ENCODE data around the gene ARRDC4. TPM values are rescaled to one million over a fixed set of nuclear protein-coding genes. Genes with fewer than 3 reads are reported as not detected.

ARRDC4 gene
- total RNA-seq, 1 donor from 2014 or later = 52.8 TPM

DNA sequence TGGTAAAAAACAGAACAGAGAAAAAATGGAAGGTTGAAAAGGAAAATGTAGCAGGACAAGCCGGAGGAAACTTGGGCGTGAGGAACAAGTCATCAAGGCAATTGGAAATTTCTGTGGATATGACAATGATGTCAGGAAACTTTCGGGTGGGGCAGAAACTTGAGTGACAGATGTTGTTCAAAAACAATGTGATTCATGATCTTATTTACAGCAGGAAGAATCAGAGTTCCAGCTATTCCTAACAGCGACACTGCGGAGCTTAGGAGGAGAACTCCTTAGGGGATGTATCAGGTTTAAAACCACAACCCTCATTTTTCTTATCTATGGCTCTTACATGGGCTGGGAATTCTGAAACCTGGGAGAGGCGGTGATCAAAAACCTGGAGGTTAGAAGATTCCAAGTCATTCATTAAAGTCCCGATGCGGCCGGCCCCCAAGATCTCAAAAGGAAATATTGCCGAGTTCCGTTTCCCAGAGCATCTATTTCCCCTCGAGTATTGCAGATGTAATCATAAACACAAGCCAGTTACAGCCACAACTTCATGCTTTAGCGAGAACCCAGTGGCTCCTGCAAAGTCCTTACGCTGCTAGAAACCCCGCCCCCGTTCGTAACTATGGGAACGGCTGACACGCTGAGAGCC, 659 bp upstream of the ARRDC4 start:
- no peaks in the 10 kb centered on the region for H3K36me3 ChIP-seq
- H3K4me1 ChIP-seq = peaks cover 29% of the 10 kb centered on the region
- H3K9me3 ChIP-seq = no peaks in the 10 kb centered on the region
- ATAC-seq (no peak), DNase-seq (no peak)
- H3K27me3 ChIP-seq (ENCODE audit: low read depth) = no peaks in the 10 kb centered on the region
- H3K27ac ChIP-seq = peak overlapping the region; percentile 57
- H3K4me3 ChIP-seq = peak overlapping the region; percentile 80
- TF ChIP-seq, protein P1, sequence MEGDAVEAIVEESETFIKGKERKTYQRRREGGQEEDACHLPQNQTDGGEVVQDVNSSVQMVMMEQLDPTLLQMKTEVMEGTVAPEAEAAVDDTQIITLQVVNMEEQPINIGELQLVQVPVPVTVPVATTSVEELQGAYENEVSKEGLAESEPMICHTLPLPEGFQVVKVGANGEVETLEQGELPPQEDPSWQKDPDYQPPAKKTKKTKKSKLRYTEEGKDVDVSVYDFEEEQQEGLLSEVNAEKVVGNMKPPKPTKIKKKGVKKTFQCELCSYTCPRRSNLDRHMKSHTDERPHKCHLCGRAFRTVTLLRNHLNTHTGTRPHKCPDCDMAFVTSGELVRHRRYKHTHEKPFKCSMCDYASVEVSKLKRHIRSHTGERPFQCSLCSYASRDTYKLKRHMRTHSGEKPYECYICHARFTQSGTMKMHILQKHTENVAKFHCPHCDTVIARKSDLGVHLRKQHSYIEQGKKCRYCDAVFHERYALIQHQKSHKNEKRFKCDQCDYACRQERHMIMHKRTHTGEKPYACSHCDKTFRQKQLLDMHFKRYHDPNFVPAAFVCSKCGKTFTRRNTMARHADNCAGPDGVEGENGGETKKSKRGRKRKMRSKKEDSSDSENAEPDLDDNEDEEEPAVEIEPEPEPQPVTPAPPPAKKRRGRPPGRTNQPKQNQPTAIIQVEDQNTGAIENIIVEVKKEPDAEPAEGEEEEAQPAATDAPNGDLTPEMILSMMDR (IDR thresholded peaks at IDR 0.05) = no peak
- intact Hi-C loops (cut with DNase I) = no loop called here

DNA sequence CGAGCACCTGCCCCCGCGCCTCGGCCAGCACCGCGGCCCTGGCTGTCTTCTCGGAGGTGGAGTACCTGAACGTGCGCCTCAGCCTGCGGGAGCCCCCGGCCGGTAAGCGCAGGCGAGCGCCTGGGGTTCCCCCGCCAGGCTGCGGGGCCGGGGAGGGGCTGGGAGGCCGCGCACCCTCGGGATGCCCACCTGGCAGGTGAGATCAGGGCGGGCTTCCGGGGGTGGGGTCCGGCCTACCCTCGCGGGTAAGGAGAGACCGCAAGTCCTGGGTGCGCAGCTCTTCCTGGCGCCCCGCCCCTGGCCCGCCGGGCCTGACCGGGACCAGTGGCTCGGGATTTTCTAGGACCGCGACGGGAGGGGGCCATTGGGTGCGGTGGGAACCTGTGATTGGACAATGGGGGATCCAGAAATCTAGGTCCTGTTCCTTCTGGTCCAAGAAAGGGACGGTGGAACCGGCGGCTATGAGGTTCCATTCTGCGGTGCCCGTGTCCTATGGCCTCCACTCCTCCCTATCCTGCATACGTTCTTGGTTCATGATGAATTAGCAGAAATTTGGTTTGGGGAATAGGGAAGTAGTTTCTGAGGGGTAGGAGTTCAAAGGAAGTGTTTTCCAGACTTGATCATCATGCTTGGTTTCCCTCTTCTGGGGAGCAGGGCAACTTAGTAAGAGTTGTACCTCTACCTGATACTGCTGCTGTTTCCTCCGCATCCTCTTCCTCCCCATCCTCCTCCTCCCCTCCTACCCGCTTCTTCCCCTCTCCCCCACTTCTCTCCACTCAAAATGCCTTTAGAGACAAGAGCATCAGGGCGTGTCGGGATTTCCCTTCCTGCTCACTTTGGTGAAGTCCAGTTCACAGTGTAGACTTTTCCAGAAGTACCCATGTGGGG, 808 bp downstream of the ARRDC4 start:
- H3K4me1 ChIP-seq = peaks cover 31% of the 10 kb centered on the region
- peaks cover 9% of the 10 kb centered on the region for H3K36me3 ChIP-seq
- TF ChIP-seq, protein P1 (IDR thresholded peaks at IDR 0.05) = no peak
- no peaks in the 10 kb centered on the region for H3K9me3 ChIP-seq
- peak overlapping the region; percentile 94 for H3K27ac ChIP-seq
- H3K27me3 ChIP-seq (ENCODE audit: low read depth) = no peaks in the 10 kb centered on the region
- peak overlapping the region; percentile 80 for H3K4me3 ChIP-seq
- peak; percentile 76 for DNase-seq
- ATAC-seq = peak; percentile 25 to 34
- intact Hi-C loops (cut with DNase I) = no loop called here

DNA sequence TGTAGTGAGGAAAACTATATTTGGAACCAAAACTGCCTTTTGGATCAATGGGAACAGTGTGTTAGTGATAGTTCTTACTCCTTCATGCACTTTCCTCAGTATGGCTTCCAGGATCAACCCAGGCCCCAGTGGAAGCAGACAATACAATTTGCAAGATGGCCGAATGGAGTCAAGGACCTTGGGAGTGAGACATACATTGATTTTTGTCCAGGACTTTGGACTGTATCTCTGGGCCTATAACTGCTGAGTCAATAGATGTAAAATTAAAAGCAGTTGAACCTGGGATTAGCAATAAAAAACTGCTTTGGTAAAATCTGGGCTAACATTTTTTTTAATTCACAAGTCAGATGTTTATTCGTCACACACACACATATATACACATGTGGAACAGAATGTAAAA, 1.8 kb downstream of the ARRDC4 start:
- TF ChIP-seq, protein P1 (IDR thresholded peaks at IDR 0.05) = no peak
- ATAC-seq (no peak), DNase-seq (no peak)
- Histone ChIP-seq H3K27me3 (ENCODE audit: low read depth) (no peaks in the 10 kb centered on the region), H3K4me3 (peak overlapping the region; percentile 80), H3K4me1 (peaks cover 41% of the 10 kb centered on the region), H3K27ac (peak overlapping the region; percentile 94), H3K9me3 (no peaks in the 10 kb centered on the region), H3K36me3 (peaks cover 18% of the 10 kb centered on the region)
- intact Hi-C loops (cut with DNase I) = no loop called here

DNA sequence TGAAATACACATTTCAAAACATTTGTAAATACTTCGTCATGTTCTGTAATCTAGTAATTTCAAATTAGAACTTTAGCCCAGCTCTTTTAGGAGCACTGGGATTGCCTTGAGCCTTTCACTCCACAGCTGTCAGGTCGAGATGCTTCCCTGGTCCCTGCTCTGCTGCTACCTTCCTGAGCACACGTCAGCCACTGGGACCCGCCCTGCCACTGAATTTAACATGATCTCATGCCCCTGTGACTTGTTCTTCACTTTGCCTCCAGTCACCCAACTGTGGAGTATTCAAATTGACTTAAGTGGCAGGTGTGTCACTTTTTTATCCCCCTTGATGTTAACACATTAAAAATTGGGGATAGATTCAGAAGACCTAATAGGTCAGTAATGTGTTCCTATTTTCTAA, 3.3 kb downstream of the ARRDC4 start:
- DNase-seq (no peak), ATAC-seq (no peak)
- no peak overlapping the region for H3K27ac ChIP-seq
- H3K4me3 ChIP-seq = peak overlapping the region; percentile 7
- intact Hi-C loops (cut with DNase I) = no loop called here
- peaks cover 41% of the 10 kb centered on the region for H3K4me1 ChIP-seq
- TF ChIP-seq, protein P1 (IDR thresholded peaks at IDR 0.05) = no peak
- no peaks in the 10 kb centered on the region for H3K9me3 ChIP-seq
- H3K27me3 ChIP-seq (ENCODE audit: low read depth) = no peaks in the 10 kb centered on the region
- peaks cover 33% of the 10 kb centered on the region for H3K36me3 ChIP-seq

- ATAC-seq (no peak), DNase-seq (no peak)
- Histone ChIP-seq H3K27ac (no peak overlapping the region), H3K9me3 (no peaks in the 10 kb centered on the region), H3K36me3 (peaks cover 58% of the 10 kb centered on the region), H3K4me3 (no peak overlapping the region), H3K4me1 (peaks cover 36% of the 10 kb centered on the region), H3K27me3 (ENCODE audit: low read depth) (no peaks in the 10 kb centered on the region)
- TF ChIP-seq, protein P1 (IDR thresholded peaks at IDR 0.05) = no peak
- intact Hi-C loops (cut with DNase I) = no loop called here
Measured at GRCh38 chr15:97966246-97966645, 5.7 kb downstream of the ARRDC4 start.

Measured in lower lobe of right lung (tissue), 2 donors.